Suprapubic skin (tissue), 4 donors: ENCODE data around the gene PIEZO1. TPM values are rescaled to one million over a fixed set of nuclear protein-coding genes. Genes with fewer than 3 reads are reported as not detected.

Experiments used
- DNase-seq, 2 donors: peaks; one replicate each; pipeline ENCODE4 v3.0.0-alpha.2; 2019; ENCODE audit warnings: low spot score in 2 of 2
- H3K27ac ChIP-seq: fragments of 200-600 bp; sonication (generic); one replicate; pipeline ENCODE4 v1.5.1; 2019
- H3K27me3 ChIP-seq: fragments of 200-600 bp; sonication (generic); one replicate; pipeline ENCODE4 v1.5.1; 2019
- H3K36me3 ChIP-seq: fragments of 200-600 bp; sonication (generic); one replicate; pipeline ENCODE4 v1.5.1; 2019
- H3K4me1 ChIP-seq: fragments of 200-600 bp; sonication (generic); one replicate; pipeline ENCODE4 v1.5.1; 2019
- H3K4me3 ChIP-seq: fragments of 200-600 bp; sonication (generic); one replicate; pipeline ENCODE4 v1.5.1; 2019; ENCODE audit warnings: mild to moderate bottlenecking
- H3K9me3 ChIP-seq: fragments of 200-600 bp; sonication (generic); one replicate; pipeline ENCODE4 v1.5.1; 2019
- CTCF ChIP-seq, 2 donors: fragments of 200-600 bp in 1 of 2; fragments of 450-650 bp in 1 of 2; sonication (generic) in 1 of 2; IDR thresholded peaks; one replicate each; pipeline ENCODE4 v1.5.1; 2016 to 2019; ENCODE audit warnings: antibody characterized with exemption in 2 of 2, mild to moderate bottlenecking in 1 of 2, moderate library complexity in 1 of 2
- EP300 ChIP-seq: sonication (generic); formaldehyde crosslinking; IDR thresholded peaks from one replicate; pipeline ENCODE4 v1.6.1; 2017; ENCODE audit warnings: antibody characterized with exemption
- POLR2A ChIP-seq, 2 donors: fragments of 450-650 bp; IDR thresholded peaks; one replicate each; pipeline ENCODE4 v1.6.1; 2017; ENCODE audit warnings: antibody characterized with exemption in 2 of 2, mild to moderate bottlenecking in 2 of 2, moderate library complexity in 2 of 2
- POLR2AphosphoS5 ChIP-seq, 3 donors: sonication (generic); formaldehyde crosslinking; IDR thresholded peaks; one replicate each; pipeline ENCODE4 v1.6.1; 2017; ENCODE audit warnings: antibody characterized with exemption in 3 of 3
- WGBS: methylation state at CpG from one replicate; pipeline ENCODE4 v1.1.5; 2018; 5-methylcytosine and 5-hydroxymethylcytosine counted together
- total RNA-seq, 4 donors: library from RNA; depleted of rRNA; stranded (reverse); fragments of >200 nt; gene quantifications; one replicate each; pipeline ENCODE4 v1.1.0, GENCODE V29; 2016

Gene PIEZO1
- total RNA-seq, 4 donors from 2014 or later: 185 to 269 (median 224) TPM

GRCh38 chr16:88686439-88687253, 98.4 kb downstream of the PIEZO1 start, which contains the start of gene SNAI3:
SNAI3 (minus strand) TSS chr16:88686507; CDS start chr16:88686406, 101 bp downstream.
- Histone ChIP-seq H3K4me1 (peaks cover 44% of the 10 kb centered on the region), H3K9me3 (no peaks in the 10 kb centered on the region), H3K27ac (no peak within 1 kb of the TSS), H3K36me3 (no peaks in the 10 kb centered on the region), H3K4me3 (peak within 1 kb of the TSS; percentile 57), H3K27me3 (peaks cover 79% of the 10 kb centered on the region)
- 44% methylated on average over 8 of the region's 65 CpGs for WGBS
- TF ChIP-seq EP300 (no peak), POLR2AphosphoS5 (IDR thresholded peaks at IDR 0.05) (no peak), CTCF (IDR thresholded peaks at IDR 0.05) (no peak), POLR2A (IDR thresholded peaks at IDR 0.05) (no peak)
- DNase-seq: peak in 1 of 2 donors; percentile 84

- no peaks in the 10 kb centered on the region for H3K9me3 ChIP-seq
- 0% methylated on average over 1 of the region's 25 CpGs for WGBS
- peaks cover 81% of the 10 kb centered on the region for H3K27me3 ChIP-seq
- H3K4me1 ChIP-seq: peaks cover 48% of the 10 kb centered on the region
- H3K27ac ChIP-seq: no peak overlapping the region
- H3K4me3 ChIP-seq: peak overlapping the region; percentile 57
- H3K36me3 ChIP-seq: no peaks in the 10 kb centered on the region
- DNase-seq: no peak
- TF ChIP-seq CTCF (IDR thresholded peaks at IDR 0.05) (no peak), EP300 (no peak), POLR2AphosphoS5 (IDR thresholded peaks at IDR 0.05) (no peak), POLR2A (IDR thresholded peaks at IDR 0.05) (no peak)
These were observed 99.0 kb downstream of the PIEZO1 start for GRCh38 chr16:88686062-88686438.

GRCh38 chr16:88685156-88686061, 99.6 kb downstream of the PIEZO1 start:
- TF ChIP-seq POLR2A (IDR thresholded peaks at IDR 0.05) (no peak), CTCF (IDR thresholded peaks at IDR 0.05) (peak; percentile 6 to 52)
- Histone ChIP-seq H3K27ac (no peak overlapping the region), H3K36me3 (no peaks in the 10 kb centered on the region), H3K9me3 (no peaks in the 10 kb centered on the region), H3K4me3 (peak overlapping the region; percentile 57), H3K4me1 (peaks cover 46% of the 10 kb centered on the region), H3K27me3 (peaks cover 81% of the 10 kb centered on the region)
- 3% methylated on average over 16 of the region's 33 CpGs for WGBS
- peak in 1 of 2 donors; percentile 59 for DNase-seq

- H3K27ac ChIP-seq: no peak overlapping the region
- WGBS: 69% methylated on average over 14 of the region's 15 CpGs
- TF ChIP-seq POLR2AphosphoS5 (IDR thresholded peaks at IDR 0.05) (no peak), POLR2A (IDR thresholded peaks at IDR 0.05) (no peak), CTCF (IDR thresholded peaks at IDR 0.05) (no peak), EP300 (no peak)
- H3K9me3 ChIP-seq: no peaks in the 10 kb centered on the region
- peaks cover 75% of the 10 kb centered on the region for H3K27me3 ChIP-seq
- peak overlapping the region; percentile 57 for H3K4me3 ChIP-seq
- peaks cover 46% of the 10 kb centered on the region for H3K4me1 ChIP-seq
- no peaks in the 10 kb centered on the region for H3K36me3 ChIP-seq
- no peak for DNase-seq
These were observed 100.4 kb downstream of the PIEZO1 start for GRCh38 chr16:88684569-88685155.
